Neural cell (in vitro differentiated cells): ENCODE data around the gene TOX2. TPM values are rescaled to one million over a fixed set of nuclear protein-coding genes. Genes with fewer than 3 reads are reported as not detected.

ENCODE experiments used
- H2AFZ ChIP-seq: fragments of 200-600, 300-800 bp; sonication (generic), shearing (Covaris generic); 2 replicates; pipeline ENCODE4 v1.6.0; 2014; ENCODE audit warnings: low read depth, mild to moderate bottlenecking, antibody characterized with exemption, low read length, moderate library complexity
- H3F3A ChIP-seq: fragments of 200-600 bp; shearing (Covaris generic); 2 replicates; pipeline ENCODE4 v1.6.1; 2016; ENCODE audit warnings: mild to moderate bottlenecking, moderate library complexity, mixed read lengths, antibody characterized with exemption, low read length; ENCODE audit not compliant: insufficient read depth, poor library complexity, severe bottlenecking
- H3K27ac ChIP-seq: fragments of 200-600, 300-800 bp; sonication (generic), shearing (Covaris generic); 2 replicates; pipeline ENCODE4 v1.5.1; 2014; ENCODE audit warnings: mild to moderate bottlenecking, low read length, moderate library complexity
- H3K27me3 ChIP-seq: fragments of 300-800, 200-600 bp; sonication (generic), shearing (Covaris generic); 2 replicates; pipeline ENCODE4 v1.6.0; 2014; ENCODE audit warnings: mild to moderate bottlenecking, low read depth, low read length, moderate library complexity; ENCODE audit not compliant: insufficient read depth
- H3K36me3 ChIP-seq: fragments of 300-800, 200-600 bp; sonication (generic), shearing (Covaris generic); 2 replicates; pipeline ENCODE4 v1.5.1; 2014; ENCODE audit warnings: mild to moderate bottlenecking, antibody characterized with exemption, low read length, moderate library complexity; ENCODE audit not compliant: insufficient read depth
- H3K4me2 ChIP-seq: fragments of 300-800, 200-600 bp; sonication (generic), shearing (Covaris generic); 2 replicates; pipeline ENCODE4 v1.6.0; 2014; ENCODE audit warnings: mild to moderate bottlenecking, low read length
- H3K4me3 ChIP-seq: fragments of 300-800, 200-600 bp; sonication (generic), shearing (Covaris generic); 2 replicates; pipeline ENCODE4 v1.5.1; 2014; ENCODE audit warnings: mild to moderate bottlenecking, low read length, moderate library complexity
- H3K79me2 ChIP-seq: fragments of 200-600 bp; shearing (Covaris generic); replicated peaks from 2 replicates; pipeline ENCODE4 v1.6.0; 2014; ENCODE audit warnings: mild to moderate bottlenecking, low read length, moderate library complexity; ENCODE audit not compliant: insufficient read depth
- H3K9ac ChIP-seq: fragments of 300-800, 200-600 bp; sonication (generic), shearing (Covaris generic); 2 replicates; pipeline ENCODE4 v1.6.1; 2016; ENCODE audit warnings: mild to moderate bottlenecking, low read length, mixed read lengths
- H3K9me2 ChIP-seq: fragments of 200-600 bp; shearing (Covaris generic); 2 replicates; pipeline ENCODE4 v1.6.1; 2016; ENCODE audit warnings: mild to moderate bottlenecking, low read length, mixed read lengths; ENCODE audit not compliant: insufficient read depth
- H3K9me3 ChIP-seq: fragments of 200-600, 300-800 bp; sonication (generic), shearing (Covaris generic); 2 replicates; pipeline ENCODE4 v1.6.1; 2016; ENCODE audit warnings: mild to moderate bottlenecking, mixed run types, low read length, moderate library complexity, mixed read lengths
- H4K20me1 ChIP-seq: fragments of 200-600 bp; shearing (Covaris generic); 2 replicates; pipeline ENCODE4 v1.6.1; 2016; ENCODE audit warnings: mild to moderate bottlenecking, mixed run types; ENCODE audit not compliant: insufficient read depth
- EP300 ChIP-seq: fragments of 450-650 bp; conservative IDR thresholded peaks from 2 replicates; pipeline ENCODE4 v1.6.1; 2014; ENCODE audit warnings: antibody characterized with exemption, mild to moderate bottlenecking, moderate library complexity; ENCODE audit not compliant: poor library complexity, severe bottlenecking
- EZH2 ChIP-seq: fragments of 200-600, 300-800 bp; shearing (Covaris generic), sonication (generic); IDR thresholded peaks from 2 replicates; pipeline ENCODE4 v1.6.1; 2014; ENCODE audit warnings: antibody characterized with exemption, low read length, borderline replicate concordance, mild to moderate bottlenecking; ENCODE audit not compliant: insufficient read depth, poor library complexity, severe bottlenecking
- MXI1 ChIP-seq: fragments of 450-650 bp; conservative IDR thresholded peaks from 2 replicates; pipeline ENCODE4 v1.6.1; 2014; ENCODE audit warnings: antibody characterized with exemption, mild to moderate bottlenecking; ENCODE audit not compliant: poor library complexity, severe bottlenecking
- POLR2AphosphoS5 ChIP-seq: IDR thresholded peaks from 2 replicates; pipeline ENCODE4 v1.6.1; 2012
- RAD21 ChIP-seq: fragments of 450-650 bp; conservative IDR thresholded peaks from 2 replicates; pipeline ENCODE4 v1.6.1; 2014; ENCODE audit warnings: antibody characterized with exemption, mild to moderate bottlenecking, moderate library complexity
- SMC3 ChIP-seq: fragments of 450-650 bp; conservative IDR thresholded peaks from 2 replicates; pipeline ENCODE4 v1.6.1; 2014; ENCODE audit warnings: antibody characterized with exemption, mild to moderate bottlenecking, moderate library complexity; ENCODE audit not compliant: poor library complexity
- TAF1 ChIP-seq: IDR thresholded peaks from 2 replicates; pipeline ENCODE4 v1.6.1; 2012; ENCODE audit warnings: low read depth
- polyA plus RNA-seq: library from polyadenylated mRNA; depleted of rRNA; stranded (reverse); fragments of >200 nt; gene quantifications from 2 replicates; pipeline ENCODE4 v1.2.3, GENCODE V29; 2014
- TF ChIP-seq, protein P1 (sequence below): IDR thresholded peaks from 2 replicates; pipeline ENCODE4 v1.6.1; 2012; ENCODE audit warnings: borderline replicate concordance
- TF ChIP-seq, protein P2 (sequence below): fragments of 450-650 bp; IDR thresholded peaks from 2 replicates; pipeline ENCODE4 v1.5.1; 2014; ENCODE audit warnings: antibody characterized with exemption, mild to moderate bottlenecking, moderate library complexity; ENCODE audit not compliant: poor library complexity, severe bottlenecking

TOX2 gene
- polyA plus RNA-seq, 1 donor from 2014 or later, result 0.89 TPM

DNA sequence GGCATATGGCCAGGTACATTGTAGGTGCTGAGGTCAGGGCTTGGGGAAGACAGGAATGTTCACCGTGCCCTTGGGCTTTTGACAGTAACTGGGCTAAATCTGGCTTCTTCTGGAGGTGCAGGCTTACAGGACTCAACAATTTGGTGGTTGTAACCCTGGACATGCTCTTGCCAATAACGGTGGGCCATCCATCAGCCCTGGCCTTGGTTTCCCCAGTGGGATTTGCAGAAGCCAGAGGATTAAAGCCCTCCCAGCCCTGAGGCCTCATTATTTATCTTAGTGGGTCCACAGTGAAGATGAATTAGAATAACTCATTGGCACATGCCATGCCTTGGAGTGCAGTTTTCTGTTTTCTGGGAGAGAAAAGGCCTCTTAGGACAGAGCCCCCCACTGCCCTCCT is 44.0 kb downstream of the TOX2 start:
- Histone ChIP-seq H3K9me3 (no peaks in the 10 kb centered on the region), H3K27ac (no peak overlapping the region), H3K36me3 (no peaks in the 10 kb centered on the region), H3K9ac (no peak overlapping the region), H3K79me2 (no peaks in the 10 kb centered on the region), H3F3A (no peaks in the 10 kb centered on the region), H3K4me3 (no peak overlapping the region), H3K9me2 (no peaks in the 10 kb centered on the region), H3K27me3 (no peaks in the 10 kb centered on the region), H3K4me2 (no peak overlapping the region), H2AFZ (no peak overlapping the region), H4K20me1 (no peaks in the 10 kb centered on the region)
- TF ChIP-seq, protein P1, sequence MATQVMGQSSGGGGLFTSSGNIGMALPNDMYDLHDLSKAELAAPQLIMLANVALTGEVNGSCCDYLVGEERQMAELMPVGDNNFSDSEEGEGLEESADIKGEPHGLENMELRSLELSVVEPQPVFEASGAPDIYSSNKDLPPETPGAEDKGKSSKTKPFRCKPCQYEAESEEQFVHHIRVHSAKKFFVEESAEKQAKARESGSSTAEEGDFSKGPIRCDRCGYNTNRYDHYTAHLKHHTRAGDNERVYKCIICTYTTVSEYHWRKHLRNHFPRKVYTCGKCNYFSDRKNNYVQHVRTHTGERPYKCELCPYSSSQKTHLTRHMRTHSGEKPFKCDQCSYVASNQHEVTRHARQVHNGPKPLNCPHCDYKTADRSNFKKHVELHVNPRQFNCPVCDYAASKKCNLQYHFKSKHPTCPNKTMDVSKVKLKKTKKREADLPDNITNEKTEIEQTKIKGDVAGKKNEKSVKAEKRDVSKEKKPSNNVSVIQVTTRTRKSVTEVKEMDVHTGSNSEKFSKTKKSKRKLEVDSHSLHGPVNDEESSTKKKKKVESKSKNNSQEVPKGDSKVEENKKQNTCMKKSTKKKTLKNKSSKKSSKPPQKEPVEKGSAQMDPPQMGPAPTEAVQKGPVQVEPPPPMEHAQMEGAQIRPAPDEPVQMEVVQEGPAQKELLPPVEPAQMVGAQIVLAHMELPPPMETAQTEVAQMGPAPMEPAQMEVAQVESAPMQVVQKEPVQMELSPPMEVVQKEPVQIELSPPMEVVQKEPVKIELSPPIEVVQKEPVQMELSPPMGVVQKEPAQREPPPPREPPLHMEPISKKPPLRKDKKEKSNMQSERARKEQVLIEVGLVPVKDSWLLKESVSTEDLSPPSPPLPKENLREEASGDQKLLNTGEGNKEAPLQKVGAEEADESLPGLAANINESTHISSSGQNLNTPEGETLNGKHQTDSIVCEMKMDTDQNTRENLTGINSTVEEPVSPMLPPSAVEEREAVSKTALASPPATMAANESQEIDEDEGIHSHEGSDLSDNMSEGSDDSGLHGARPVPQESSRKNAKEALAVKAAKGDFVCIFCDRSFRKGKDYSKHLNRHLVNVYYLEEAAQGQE, result no peak
- TF ChIP-seq SMC3, result no peak
- TF ChIP-seq, protein P2, sequence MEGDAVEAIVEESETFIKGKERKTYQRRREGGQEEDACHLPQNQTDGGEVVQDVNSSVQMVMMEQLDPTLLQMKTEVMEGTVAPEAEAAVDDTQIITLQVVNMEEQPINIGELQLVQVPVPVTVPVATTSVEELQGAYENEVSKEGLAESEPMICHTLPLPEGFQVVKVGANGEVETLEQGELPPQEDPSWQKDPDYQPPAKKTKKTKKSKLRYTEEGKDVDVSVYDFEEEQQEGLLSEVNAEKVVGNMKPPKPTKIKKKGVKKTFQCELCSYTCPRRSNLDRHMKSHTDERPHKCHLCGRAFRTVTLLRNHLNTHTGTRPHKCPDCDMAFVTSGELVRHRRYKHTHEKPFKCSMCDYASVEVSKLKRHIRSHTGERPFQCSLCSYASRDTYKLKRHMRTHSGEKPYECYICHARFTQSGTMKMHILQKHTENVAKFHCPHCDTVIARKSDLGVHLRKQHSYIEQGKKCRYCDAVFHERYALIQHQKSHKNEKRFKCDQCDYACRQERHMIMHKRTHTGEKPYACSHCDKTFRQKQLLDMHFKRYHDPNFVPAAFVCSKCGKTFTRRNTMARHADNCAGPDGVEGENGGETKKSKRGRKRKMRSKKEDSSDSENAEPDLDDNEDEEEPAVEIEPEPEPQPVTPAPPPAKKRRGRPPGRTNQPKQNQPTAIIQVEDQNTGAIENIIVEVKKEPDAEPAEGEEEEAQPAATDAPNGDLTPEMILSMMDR, result no peak
- TF ChIP-seq RAD21, result no peak
- TF ChIP-seq TAF1, result no peak
- TF ChIP-seq EP300, result no peak
- no peak for TF ChIP-seq MXI1
- no peak for TF ChIP-seq POLR2AphosphoS5
- TF ChIP-seq EZH2, result no peak

DNA sequence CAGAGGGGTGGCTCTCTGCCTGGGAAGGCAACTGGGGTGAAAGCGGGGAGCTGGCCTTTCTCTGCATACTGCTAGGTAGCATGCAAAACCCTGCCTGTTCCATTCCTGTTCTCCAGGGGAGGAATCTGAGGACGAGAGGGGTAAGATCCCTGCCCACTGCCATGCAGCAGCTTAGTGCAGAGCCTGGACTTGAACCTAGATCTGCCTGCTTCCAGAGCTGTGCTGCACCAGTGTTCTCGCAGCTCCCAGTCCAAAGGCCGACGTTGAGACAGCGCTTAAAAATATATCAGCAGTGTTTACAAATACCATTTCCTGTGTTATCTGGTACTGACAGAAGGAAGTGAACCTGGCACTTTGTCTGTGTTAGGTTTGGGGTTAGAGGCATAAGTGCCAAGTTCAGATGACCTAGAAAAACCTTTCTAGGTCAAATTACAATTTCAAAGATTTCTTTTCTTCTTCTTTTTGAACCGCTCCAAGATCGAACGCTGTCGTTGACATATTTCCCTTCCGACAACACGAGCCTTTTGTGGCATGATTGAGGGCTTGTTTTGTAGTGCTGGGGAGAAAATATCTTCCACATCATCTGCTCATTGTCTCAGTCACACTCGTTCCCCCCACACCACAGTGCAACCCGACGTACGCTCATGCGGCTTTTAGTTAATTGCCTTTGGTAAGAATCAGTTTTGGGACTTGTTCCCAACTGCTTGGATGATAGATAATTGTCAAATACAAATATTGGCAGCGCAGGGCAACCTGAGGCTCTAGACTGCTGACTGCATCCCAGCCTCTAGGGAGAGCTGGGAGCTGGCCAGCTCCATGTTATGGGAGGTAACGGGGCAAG is 44.6 kb downstream of the TOX2 start:
- no peaks in the 10 kb centered on the region for H4K20me1 ChIP-seq
- no peaks in the 10 kb centered on the region for H3K36me3 ChIP-seq
- no peak overlapping the region for H2AFZ ChIP-seq
- no peaks in the 10 kb centered on the region for H3K9me3 ChIP-seq
- no peaks in the 10 kb centered on the region for H3K9me2 ChIP-seq
- H3K79me2 ChIP-seq, result no peaks in the 10 kb centered on the region
- TF ChIP-seq, protein P2, result no peak
- TF ChIP-seq MXI1 (no peak), EZH2 (no peak), POLR2AphosphoS5 (no peak), SMC3 (no peak)
- H3K9ac ChIP-seq, result no peak overlapping the region
- no peak overlapping the region for H3K4me2 ChIP-seq
- H3K27me3 ChIP-seq, result no peaks in the 10 kb centered on the region
- H3K27ac ChIP-seq, result no peak overlapping the region
- no peak overlapping the region for H3K4me3 ChIP-seq
- H3F3A ChIP-seq, result no peaks in the 10 kb centered on the region
